Astrocyte of the spinal cord (primary cell): ENCODE measurements around the gene RHOF.

ENCODE experiments used
- DNase-seq: peaks from one replicate; pipeline ENCODE4 v3.0.0; 2011; ENCODE audit warnings: low read depth, low spot score
- H3K4me3 ChIP-seq: 2 replicates; pipeline ENCODE4 v1.5.1; 2011; ENCODE audit warnings: low read depth, mild to moderate bottlenecking, low read length, moderate library complexity
- in situ Hi-C: cut with HindIII; loops from 2 replicates; pipeline ENCODE4 v1.10.0; 2017; ENCODE audit warnings: low sequenced_read_pairs
- TF ChIP-seq, protein P1 (sequence below): IDR thresholded peaks from 2 replicates; pipeline ENCODE4 v1.5.1; 2012; ENCODE audit warnings: low read depth, mild to moderate bottlenecking, low read length, inconsistent platforms

The RHOF gene

GRCh38 chr12:121770813-121771625, 22.5 kb downstream of the RHOF start:
- in situ Hi-C loops: no loop called here
- TF ChIP-seq, protein P1, sequence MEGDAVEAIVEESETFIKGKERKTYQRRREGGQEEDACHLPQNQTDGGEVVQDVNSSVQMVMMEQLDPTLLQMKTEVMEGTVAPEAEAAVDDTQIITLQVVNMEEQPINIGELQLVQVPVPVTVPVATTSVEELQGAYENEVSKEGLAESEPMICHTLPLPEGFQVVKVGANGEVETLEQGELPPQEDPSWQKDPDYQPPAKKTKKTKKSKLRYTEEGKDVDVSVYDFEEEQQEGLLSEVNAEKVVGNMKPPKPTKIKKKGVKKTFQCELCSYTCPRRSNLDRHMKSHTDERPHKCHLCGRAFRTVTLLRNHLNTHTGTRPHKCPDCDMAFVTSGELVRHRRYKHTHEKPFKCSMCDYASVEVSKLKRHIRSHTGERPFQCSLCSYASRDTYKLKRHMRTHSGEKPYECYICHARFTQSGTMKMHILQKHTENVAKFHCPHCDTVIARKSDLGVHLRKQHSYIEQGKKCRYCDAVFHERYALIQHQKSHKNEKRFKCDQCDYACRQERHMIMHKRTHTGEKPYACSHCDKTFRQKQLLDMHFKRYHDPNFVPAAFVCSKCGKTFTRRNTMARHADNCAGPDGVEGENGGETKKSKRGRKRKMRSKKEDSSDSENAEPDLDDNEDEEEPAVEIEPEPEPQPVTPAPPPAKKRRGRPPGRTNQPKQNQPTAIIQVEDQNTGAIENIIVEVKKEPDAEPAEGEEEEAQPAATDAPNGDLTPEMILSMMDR: no peak

GRCh38 chr12:121770388-121770787, 23.1 kb downstream of the RHOF start:
- in situ Hi-C loops: no loop called here
- DNase-seq: no peak
- no peak overlapping the region for H3K4me3 ChIP-seq
- TF ChIP-seq, protein P1: no peak

More at GRCh38 chr12:121770813-121771625, 22.5 kb downstream of the RHOF start:
- DNase-seq: no peak
- H3K4me3 ChIP-seq: no peak overlapping the region

DNA sequence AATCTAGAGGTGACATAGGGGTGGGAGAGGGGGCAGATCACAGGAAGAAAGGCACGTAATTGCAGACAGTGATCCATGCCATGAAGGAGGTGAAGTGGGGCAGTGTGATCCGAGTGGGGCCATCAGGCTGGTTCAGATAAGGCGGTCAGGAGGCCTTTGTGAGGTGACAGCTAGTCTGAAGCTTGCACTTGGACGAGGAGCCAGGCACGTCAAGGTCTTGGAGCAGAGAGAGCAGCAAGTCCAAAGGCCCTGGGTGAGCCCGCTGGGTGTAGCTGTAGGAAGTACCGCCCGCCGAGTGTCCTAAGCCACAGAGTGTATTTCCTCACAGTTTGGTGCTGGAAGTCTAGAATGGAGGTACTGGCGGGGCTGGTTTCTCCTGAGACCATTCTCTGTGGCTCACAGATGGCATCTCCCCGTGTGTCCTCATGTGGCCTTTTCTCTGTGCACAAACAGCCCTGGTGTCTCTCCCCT, 23.6 kb downstream of the RHOF start:
- DNase-seq: no peak
- no peak overlapping the region for H3K4me3 ChIP-seq
- in situ Hi-C loops: no loop called here
- TF ChIP-seq, protein P1: no peak

DNA sequence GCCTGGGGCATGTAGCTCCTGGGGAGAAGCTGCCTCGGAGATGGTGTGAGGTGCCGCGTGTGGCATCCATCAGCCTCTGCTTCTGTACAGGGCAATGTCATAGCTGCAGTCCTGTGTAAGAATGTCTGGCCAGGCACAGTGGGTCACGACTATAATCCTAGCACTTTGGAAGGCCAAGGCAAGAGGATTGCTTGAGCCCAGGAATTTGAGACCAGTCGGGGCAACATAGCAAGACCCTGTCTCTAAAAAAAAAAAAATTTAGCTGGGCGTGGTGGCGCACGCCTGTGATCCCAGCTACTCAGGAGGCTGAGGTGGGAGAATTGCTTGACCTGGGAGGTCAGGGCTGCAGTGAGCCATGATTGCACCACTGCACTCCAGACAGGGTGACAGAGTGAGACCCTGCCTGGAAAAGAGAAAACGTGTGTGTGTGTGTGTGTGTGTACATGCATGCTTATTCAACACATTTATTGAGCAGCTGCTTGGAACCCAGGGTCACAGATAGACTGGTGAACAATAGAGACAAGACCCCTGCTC, 24.1 kb downstream of the RHOF start:
- in situ Hi-C loops: no loop called here
- no peak for DNase-seq
- TF ChIP-seq, protein P1: no peak
- H3K4me3 ChIP-seq: no peak overlapping the region

DNA sequence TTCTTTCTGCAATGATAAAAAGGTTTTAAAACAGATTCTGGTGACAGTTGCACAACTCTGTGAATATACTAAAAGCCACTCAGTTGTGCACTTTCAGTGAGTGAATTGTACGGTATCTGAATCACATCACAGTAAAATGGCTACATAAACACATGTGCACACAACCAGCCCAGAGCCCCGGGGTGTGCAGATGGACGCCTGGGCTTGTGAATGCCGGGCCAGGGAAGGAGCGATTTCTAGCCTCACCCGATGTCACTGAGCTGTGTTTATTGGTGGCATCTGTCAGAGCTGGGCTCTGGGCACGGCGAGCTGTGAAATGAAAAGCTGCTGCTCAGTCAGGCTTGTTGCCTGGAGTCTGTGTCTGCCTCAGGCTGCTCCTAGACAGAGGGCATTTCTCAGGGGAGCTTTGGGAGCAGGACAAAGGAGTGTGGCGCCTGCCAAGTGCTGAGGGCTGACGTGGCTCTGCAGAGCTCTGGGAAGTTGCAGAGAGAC, 25.9 kb downstream of the RHOF start:
- no peak overlapping the region for H3K4me3 ChIP-seq
- in situ Hi-C loops: no loop called here
- TF ChIP-seq, protein P1: no peak
- DNase-seq: peak; percentile 81

DNA sequence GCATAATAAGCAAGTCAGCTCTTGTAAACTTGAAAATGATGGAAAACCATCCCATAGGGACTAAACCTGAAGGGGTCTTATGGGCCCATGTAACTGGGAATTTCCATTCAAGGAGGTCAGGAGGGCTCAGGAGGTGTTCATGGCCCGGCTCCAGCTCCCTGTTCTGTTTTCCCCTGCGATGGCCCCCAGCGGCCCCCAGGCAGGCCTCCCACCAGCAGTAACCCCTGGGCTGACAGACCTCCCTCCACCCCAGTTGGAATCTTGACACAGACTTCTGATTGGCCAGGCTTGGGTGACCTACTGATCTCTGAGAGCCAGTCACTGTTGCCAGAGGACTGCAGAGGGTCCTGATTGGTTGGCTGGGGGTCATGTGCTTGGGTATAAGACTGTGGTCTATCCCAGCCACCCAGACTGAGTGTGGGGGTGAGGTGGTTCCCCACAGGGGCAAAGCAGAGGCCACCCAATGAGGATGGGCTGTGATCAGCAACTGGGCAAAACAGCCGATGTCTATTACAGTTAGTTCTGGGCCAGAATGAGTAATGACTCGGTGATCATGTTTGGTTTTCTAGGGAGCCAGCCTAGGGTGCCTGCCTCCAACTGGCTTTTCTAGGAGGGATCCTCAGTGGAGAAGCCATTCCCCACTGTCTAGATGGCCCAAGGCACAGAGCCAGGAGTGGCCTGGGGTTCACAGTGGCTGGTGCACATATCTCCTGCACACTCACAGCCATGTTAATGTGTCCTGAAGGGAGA, 27.0 kb downstream of the RHOF start:
- no peak for DNase-seq
- in situ Hi-C loops: no loop called here
- no peak overlapping the region for H3K4me3 ChIP-seq
- TF ChIP-seq, protein P1: no peak
